Measurements from ENCODE around the gene ANO9.

Gene ANO9

DNA sequence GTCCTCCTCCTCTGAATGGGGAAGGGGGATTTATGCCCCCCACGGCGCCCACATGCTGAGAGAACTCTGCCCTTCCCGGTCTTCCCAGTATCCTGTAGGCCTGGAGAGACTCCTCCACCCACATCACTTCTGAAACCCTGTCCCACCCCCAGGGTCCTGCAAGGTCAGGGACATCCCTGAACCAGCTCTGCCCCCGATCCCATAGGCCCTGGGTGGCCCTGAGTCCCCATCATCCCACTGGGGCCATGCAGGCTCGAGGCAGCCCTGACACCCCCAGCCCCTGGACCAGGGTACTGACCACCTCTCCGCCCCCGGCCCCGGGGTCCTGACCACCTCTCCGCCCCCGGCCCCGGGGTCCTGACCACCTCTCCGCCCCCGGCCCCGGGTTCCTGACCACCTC, 60.8 kb downstream of the ANO9 start:
- DNase-seq = no peak

GRCh38 chr11:380491-380890, 61.3 kb downstream of the ANO9 start:
- no peak for DNase-seq

- no peak for DNase-seq
Measured at GRCh38 chr11:380095-380480, 61.7 kb downstream of the ANO9 start.

GRCh38 chr11:379205-380094, 62.4 kb downstream of the ANO9 start:
- no peak for DNase-seq

DNA sequence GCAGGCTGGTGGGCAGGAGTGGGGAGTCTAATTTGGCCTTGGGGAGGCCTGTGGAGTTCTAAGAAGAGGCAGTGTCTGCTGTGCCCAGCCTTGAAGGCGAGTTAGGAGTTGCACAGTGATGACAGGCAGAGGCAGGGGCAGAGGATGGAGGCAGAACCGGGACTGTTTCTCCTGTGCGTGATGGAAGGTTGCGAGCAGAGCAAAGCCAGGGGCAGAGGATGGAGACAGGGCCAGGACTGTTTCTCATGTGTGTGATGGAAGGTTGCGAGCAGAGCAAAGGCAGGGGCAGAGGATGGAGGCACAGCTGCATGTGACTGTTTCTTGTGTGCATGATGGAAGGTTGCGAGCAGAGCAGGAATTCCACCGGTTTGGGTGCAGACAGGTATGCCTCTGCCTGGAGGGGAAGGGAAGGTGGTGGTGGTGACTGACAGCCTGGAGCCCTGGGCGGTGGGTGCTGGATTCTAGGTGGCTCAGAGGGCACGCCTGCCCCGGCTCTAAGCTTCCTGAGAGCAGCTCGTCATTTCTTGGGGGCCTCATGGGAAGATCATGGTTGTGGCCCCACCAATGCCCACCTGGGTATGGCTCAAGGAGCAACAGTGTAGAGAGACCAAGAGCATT, 63.8 kb downstream of the ANO9 start:
- no peak for DNase-seq

DNA sequence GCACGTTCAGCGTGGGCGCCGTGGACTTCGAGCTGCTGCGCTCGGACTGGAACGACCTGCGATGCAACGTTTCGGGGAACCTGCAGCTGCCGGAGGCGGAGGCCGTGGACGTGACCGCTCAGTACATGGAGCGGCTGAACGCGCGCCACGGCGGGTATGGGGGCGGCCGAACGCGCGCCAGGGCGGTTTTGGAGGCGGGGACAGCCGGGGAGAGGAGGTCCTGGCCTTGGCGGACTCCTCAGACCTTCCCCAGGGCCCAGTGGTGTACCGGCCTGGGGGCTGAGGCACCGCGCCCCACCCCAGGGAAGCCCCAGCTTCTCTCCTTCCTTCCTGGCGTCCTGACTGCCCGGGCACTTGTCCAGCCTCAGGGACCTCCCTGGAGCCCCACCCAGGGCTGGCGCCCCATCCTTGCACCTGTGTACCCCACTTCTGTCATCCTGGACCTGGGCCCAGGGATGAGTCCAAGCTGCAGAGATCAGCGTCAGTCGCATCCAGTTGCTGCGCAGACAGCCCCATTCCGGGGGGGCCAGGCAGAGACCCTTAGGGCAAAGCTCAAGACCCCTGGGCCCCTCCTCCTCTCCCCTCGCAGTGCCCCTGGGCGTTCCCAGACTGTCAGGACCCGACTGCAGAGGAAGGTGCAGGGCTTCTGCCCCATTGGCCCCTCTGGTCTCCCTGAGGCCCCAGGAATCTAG, 64.5 kb downstream of the ANO9 start:
- DNase-seq = no peak

- DNase-seq = no peak
Measured at GRCh38 chr11:376531-377173, 65.2 kb downstream of the ANO9 start.

DNA sequence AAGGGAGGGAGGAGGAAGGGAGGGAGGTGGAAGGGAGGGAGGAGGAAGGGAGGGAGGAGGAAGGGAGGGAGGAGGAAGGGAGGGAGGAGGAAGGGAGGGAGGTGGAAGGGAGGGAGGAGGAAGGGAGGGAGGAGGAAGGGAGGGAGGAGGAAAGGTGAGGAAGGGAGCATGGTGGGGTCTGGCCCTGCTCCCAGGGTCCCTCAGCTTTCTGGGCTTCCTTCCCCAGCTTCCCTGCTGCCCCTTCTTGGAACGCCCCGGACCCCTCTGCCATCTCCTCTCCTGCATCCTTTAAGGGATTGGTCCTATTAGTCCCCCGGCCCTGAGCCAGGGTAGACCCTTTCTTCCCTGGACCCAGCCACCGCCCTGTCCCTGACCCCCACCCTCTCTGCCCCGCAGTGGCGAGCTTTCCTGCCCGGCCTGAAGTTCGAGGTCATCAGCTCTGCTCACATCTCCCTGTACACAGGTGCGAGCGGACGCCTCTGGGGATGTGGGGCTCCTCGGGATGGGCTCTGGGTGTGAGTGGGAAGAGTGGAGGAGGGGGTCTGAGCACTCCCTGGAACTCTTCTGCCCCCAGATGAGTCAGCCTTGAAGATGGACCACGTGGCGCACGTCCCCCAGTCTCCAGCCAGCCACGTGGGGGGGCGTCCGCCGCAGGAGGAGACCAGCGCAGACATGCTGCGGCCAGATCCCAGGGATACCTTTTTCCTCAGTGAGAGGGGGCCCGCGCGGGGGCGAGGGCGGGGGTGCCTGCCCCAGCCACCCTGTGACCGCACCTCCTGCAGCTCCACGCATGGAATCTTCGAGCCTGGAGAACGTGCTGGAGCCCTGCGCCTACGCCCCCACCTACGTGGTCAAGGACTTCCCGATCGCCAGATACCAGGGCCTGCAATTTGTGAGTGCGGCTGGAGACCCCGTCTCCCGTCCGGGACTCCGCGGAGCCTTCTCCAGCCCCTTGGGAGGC, 66.5 kb downstream of the ANO9 start:
- DNase-seq = no peak

GRCh38 chr11:373716-374551, 67.9 kb downstream of the ANO9 start:
- no peak for DNase-seq

DNA sequence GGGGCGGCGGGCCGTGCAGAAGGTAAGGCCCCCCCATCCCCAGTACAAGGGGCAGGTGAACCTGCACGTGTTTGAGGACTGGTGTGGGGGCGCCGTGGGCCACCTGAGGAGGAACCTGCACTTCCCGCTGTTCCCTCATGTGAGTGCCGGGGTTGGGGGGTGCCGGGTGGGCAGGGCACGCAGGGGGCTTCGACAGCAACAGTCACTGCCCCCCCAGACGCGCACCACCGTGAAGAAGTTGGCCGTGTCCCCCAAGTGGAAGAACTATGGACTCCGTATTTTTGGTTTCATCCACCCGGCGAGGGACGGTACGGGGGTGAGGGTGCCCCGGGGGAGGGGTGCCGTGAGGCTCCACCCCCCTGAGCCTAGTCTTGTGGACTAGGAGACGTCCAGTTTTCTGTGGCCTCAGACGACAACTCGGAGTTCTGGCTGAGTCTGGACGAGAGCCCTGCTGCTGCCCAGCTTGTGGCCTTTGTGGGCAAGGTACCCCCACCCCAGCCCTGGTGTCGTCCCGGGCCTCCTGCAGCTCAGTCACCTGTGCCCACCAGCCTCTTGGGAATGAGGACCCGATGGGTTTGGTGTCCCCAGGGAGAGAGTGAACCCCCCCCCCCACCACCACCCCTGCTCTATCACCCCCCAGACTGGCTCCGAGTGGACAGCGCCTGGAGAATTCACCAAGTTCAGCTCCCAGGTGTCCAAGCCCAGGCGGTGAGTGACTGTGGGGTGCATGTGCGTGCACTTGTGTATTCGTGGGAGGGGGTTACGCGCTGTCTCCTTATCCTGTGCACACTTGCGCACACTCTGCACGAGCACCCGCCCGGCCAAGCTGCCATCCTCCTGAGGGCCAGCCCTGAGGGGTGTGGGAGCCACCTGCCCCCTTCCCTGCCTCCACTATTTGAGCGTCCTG, 68.7 kb downstream of the ANO9 start:
- no peak for DNase-seq

DNA sequence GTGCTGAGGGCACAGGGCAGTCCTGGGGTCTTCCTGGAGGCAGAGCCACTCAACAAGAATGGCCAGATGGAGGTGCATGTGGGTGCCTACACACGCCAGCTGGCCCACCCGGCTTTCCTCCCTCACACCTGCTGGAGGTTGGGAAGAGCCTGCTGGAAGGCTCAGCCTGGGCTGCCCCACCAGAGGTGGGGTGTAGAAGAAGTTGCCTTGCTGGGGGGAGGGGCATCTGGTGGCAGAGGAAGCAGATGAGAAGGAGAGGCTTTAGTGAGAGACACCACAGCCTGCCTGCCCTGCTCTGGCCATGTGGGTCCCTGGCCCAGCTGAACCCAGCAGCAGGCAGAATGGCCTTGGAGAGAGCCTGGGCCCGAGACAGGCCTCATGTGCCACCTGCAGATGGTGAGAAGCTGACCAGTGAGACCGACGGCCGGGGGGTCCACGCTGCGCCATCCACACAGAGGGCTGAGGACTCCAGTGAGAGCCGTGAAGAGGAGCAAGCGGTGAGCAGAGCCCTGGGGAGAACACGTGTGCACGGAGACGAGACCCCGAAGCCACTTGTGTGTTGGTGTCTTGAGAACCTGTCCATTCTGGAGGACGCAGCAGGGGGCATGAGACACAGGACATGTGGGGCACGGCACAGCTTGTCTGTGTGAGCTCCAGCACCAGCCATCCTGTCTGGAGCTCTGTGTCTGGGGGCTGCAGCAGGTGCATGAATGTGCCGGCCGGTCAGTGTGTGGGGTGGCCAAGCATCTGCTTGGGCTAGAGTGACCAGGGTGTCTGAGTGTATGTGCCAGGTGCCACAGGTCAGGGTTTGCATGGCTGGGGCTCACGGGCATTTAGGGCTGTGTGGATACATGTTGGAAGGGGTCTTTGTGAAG, 69.9 kb downstream of the ANO9 start:
- DNase-seq = no peak

GRCh38 chr11:371051-371450, 70.8 kb downstream of the ANO9 start:
- no peak for DNase-seq

DNA sequence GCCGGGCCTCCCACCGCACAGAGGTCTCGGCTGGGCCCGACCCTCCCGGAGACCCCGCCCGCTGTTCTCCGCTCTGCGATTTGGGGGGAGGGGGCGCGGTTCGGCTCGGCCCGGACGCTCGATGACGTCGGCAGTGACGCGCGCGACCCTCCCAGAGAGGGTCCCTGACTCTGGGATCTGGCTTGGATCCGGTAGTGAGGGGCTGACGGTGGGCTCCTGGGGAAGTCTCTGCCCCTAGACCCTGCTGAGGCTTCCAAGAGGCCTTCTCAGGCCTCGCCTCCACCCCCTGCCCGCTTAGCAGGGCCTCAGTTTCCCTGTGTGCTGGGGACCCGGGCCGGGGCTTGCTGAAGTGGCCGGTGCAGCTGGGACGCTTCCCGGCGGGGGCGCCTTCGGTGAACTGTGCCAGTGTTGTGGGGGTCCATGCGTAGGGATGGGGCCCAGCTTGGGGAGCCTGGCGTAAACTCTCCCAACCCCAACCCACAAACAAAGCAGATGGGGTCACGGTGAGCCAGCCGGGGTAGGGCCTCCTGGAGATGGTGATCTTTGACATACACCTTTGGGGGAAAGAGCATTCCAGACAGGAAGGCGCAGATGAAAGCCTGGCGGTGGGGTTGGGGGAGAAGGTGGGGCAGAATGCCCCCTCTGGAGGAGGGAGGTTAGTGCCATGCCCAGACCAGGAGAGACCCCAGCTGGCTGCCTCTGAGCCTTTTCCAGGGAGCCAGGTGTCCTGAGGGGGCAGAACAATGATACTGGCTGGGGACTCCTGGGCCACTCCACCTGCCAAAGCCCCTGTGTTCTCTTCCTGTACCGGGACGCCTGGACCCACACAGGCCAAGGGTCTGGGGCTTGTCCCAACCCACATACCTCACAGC, 71.5 kb downstream of the ANO9 start:
- DNase-seq = no peak

- DNase-seq = no peak
Measured at GRCh38 chr11:369336-370018, 72.3 kb downstream of the ANO9 start, which contains the start of gene B4GALNT4. Gene B4GALNT4, plus strand, starts transcription at chr11:369499. Its CDS starts 305 bp downstream, at chr11:369804.

DNA sequence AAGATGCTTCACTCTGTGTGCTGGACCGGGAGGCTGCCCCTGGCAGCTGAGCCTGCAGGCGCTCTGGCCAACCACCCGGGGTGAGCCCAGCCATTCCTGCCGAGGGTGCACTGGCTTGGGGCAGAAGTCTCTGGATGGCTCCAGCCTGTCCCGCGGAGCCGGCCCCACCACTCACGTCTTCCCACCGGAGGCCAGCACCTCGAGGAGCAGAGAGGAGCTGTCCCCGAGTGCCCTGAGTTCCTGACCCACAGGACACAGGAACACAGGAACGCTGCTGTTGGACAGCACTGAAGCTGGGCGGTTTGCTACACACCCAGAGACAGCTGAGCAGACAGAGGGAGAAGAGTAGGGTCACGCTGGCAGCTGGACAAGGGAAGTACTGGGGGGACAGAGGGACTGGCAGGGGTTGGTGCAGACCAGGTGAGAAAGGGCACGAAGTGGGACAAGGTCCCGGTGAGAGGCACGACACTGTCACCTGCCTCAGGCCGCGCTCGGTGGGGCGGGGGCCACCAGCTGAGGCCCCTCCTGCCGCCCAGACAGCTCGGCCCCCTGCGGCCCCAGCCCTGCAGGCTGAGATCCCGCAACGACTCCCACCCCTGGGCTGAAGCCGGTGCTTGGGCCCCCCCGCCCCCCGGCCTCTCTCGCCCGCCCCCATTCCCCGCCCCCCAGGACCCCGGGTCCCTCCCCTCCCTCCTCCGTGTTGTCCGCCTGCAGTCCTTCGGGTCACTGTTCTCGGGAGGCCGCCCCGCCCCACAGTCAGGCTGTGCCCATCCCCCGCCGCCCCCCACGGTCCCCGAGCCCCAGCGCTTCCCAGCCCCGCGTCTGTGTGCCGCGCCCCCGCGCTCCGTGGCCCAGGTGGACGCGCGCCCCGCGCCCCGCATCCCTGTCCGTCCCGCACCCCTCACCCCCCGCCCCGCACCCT, 73.1 kb downstream of the ANO9 start:
- DNase-seq = no peak

- no peak for DNase-seq
Measured at GRCh38 chr11:367956-368413, 73.8 kb downstream of the ANO9 start.

Measured in effector CD8-positive, alpha-beta T cell (primary cell).